ENCODE data around the gene PCID2.
"Not testable (repeated sequence)": the region's sequence is repeated elsewhere in the genome, so short reads cannot be mapped to it uniquely, and the experiment has no call there.

PCID2 gene

DNA sequence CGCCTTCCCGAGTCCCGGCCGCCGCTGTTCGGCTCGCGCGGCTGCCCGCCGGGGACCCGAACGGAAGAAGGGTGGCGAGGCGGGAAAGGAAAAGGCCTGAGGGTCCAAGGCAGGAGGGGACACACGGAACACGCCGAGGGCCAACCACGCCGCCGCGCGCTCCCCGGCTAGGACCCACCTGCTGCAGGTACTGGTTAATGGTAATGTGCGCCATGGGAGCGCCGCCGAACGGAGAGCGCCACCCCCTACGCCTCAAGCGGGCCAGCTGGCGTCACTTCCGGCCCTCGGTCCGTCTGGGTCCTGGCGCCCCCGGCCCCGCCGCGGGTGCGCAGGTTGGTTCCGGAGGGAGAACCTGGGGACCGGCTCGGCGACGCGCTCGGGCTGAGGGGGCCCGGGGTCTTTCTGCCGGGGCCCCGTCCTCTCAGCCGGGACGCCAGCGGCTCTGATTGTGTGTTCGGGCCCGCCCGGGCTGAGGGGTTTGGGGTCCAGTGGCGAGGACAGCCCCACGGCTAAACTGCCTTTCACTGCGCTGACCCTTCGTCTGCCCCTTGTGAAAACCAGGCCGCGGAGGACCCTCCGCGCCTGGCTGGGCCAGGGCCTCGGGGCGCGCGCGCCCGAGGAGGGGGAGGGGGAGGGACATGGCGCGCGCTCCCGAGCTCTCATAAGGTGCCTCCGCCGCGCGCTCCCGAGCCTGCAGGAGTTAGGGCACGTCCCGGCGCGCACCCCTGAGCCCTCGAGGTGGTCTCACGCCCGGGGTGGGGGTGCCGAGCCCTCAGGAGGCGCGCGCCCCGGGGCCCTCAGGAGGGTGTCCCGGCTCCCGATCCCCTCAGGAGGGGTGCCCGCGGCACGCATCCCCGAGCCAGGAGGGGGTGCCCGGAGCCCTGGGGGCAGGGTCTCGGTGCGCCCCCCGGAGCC lies at the start of gene PCID2:
Gene PCID2 (minus strand): TSS at position 249 of the 915 bp plus-strand sequence. CDS start 35 bp downstream, at position 214.
- Mint-ChIP-seq H3K4me1 (peaks cover 54% of the 10 kb centered on the region), H3K36me3 (peaks cover 7% of the 10 kb centered on the region)

DNA sequence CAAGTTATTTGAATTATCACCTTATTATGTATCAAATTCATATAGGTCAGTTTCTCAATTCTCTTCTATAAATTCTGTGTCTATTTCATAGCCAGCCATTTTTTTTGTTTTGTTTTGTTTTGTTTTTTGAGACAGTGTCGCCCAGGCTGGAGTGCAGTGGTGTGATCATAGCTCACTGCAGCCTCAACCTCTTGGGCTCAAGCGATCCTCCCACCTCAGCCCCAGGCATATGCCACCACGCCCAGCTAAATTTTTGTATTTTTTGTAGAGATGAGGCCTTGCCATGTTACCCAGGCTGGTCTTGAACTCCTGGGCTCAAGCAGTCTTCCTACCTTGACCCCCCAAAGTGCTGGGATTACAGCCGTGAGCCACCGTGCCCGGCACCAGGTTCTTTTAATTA lies 49.4 kb upstream of the PCID2 start:
- not testable (repeated sequence) for H3K27me3 Mint-ChIP-seq, H3K4me3 Mint-ChIP-seq, H3K9me3 Mint-ChIP-seq, H3K27ac Mint-ChIP-seq, H3K4me1 Mint-ChIP-seq, ATAC-seq
- H3K36me3 Mint-ChIP-seq: peaks cover 69% of the 10 kb centered on the region

More for the DNA sequence above, at the start of gene PCID2:
- no peaks in the 10 kb centered on the region for H3K27me3 Mint-ChIP-seq
- peak; percentile 90 for ATAC-seq
- H3K4me3 Mint-ChIP-seq: peak within 1 kb of the TSS; percentile 82
- peak within 1 kb of the TSS; percentile 85 for H3K27ac Mint-ChIP-seq
- H3K9me3 Mint-ChIP-seq: no peaks in the 10 kb centered on the region

DNA sequence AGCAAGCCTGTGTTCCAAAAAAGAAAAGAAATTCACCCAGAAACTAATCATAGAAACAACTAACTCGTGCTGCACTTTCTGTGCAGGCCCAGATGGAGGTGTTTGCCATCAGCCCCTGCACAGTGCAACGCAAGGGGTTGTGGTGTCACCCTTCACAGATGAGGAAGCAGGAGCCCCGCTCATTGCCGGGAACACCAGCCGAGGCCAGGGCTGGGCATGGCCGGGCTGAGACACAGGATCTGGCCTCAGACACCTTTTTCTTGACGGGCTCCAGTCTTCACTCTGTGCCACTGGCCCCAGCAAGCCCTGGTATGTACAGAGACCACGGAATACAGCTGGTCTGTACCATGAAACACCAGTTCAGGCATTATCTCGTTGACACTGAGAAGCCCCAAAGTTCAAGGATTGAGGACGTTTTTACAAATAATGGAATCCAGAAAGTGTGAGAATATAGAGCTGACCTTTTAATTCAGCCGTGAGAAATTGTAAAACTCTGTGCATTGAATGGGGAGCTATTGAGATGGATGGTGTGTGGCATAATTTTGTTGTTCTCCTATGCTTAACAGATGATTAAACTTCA lies 44.1 kb upstream of the PCID2 start:
- no peak for ATAC-seq
- Mint-ChIP-seq H3K27me3 (no peaks in the 10 kb centered on the region), H3K36me3 (peaks cover 91% of the 10 kb centered on the region), H3K27ac (peak overlapping the region; percentile 23), H3K4me1 (no peaks in the 10 kb centered on the region), H3K4me3 (no peak overlapping the region), H3K9me3 (no peaks in the 10 kb centered on the region)

DNA sequence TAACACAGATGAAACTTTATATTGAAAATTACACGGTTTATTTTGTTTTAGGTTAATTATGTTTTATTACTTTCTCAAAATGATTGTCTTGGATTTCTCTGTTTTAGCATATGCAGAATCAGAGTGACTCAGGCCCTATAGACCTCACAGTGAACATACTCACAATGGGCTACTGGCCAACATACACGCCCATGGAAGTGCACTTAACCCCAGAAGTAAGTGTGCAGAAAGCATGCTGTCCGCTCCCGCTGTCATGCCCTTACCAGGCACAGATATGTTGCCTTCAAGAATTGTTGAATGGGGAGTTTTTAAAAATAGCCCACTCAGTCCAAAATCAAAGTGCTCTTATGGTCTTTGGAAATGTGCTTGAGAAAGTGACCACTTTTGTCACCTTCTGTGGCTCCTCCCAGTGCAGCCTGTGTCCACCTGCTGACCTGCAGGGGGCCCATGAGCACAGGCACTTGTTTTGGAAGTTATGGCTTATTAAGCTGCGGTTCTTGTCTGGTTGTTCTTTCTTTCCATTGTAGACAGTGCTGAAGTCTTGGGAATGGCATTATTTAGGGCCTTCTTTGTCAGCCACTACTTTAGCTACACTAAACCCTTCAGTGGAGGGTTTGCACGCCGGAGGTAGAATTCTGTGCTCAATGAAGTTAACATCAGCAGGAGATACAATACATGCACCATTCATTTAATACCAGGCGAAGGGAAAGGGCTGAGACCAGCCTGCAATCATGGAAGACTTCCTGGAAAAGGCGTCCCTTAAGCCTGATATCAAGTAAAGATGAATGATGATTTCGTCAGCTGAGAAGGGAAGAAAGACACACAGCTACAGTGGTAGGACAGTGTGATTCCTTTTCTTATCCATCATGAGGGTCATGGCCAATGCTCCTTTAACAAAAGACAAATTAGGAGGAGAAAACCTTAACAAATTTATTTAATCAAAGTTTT lies 37.7 kb upstream of the PCID2 start:
- H3K36me3 Mint-ChIP-seq: peaks cover 79% of the 10 kb centered on the region
- ATAC-seq: no peak
- H3K4me1 Mint-ChIP-seq: no peaks in the 10 kb centered on the region
- no peak overlapping the region for H3K4me3 Mint-ChIP-seq
- H3K27me3 Mint-ChIP-seq: no peaks in the 10 kb centered on the region
- no peak overlapping the region for H3K27ac Mint-ChIP-seq
- H3K9me3 Mint-ChIP-seq: no peaks in the 10 kb centered on the region

DNA sequence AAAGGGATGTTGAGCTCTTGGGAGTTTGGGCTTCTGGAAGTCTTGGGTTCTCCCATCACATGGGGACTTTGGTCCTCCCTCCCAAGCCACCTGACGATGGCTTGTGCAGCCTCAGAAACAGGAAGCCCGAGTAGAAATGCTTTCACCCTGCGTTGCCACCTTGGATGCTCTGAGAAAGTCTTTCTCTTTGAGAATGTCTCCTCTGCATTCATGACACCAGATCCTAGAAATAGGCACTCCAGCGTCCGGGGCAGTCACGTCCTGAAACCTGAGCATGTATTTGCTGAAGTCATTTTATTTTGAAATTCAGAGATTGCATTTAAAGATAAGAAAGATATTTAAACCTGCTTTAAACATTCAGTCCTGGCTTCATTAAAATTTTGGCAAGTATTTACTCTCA lies 35.4 kb upstream of the PCID2 start:
- ATAC-seq: no peak
- Mint-ChIP-seq H3K36me3 (peaks cover 69% of the 10 kb centered on the region), H3K27me3 (no peaks in the 10 kb centered on the region), H3K4me1 (no peaks in the 10 kb centered on the region), H3K27ac (no peak overlapping the region), H3K4me3 (no peak overlapping the region), H3K9me3 (no peaks in the 10 kb centered on the region)

DNA sequence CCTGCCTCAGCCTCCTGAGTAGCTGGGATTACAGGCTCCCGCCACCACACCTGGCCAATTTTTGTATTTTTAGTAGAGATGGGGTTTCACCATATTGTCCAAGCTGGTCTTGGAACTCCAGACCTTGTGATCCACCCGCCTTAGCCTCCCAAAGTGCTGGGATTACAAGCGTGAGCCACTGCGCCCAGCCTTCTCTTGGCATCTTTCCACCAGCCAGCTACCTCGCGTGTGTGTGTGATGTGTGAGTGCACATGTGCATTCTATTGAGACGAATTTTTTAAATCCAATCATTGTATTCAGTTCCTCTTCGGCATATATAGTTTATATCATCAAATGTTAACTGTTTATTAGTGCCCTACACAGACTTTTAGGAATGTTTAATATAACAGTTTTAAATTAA lies 33.2 kb upstream of the PCID2 start:
- not testable (repeated sequence) for H3K9me3 Mint-ChIP-seq, H3K27ac Mint-ChIP-seq, ATAC-seq, H3K27me3 Mint-ChIP-seq, H3K4me1 Mint-ChIP-seq, H3K4me3 Mint-ChIP-seq
- peaks cover 61% of the 10 kb centered on the region for H3K36me3 Mint-ChIP-seq

DNA sequence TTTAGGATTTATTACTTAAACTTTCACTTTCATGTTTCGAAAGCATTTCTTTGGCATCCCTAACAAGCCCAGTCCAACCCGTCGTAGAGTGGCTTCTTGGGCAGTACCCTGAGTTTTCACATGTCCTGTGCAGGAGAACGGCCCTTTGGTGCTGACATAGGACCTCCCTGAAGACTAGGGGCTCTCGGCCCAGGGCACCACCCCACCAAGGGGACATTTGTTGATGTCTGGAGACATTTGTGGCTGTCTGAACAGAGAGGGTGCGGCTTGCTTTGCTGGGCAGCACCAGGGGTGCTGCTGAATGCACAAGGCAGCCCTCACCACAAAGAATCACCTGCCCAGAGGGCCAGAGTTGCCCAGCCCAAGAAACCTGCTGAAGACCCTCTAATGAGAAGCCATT lies 31.5 kb upstream of the PCID2 start:
- H3K4me3 Mint-ChIP-seq: no peak overlapping the region
- H3K36me3 Mint-ChIP-seq: peaks cover 60% of the 10 kb centered on the region
- H3K9me3 Mint-ChIP-seq: no peaks in the 10 kb centered on the region
- ATAC-seq: no peak
- no peaks in the 10 kb centered on the region for H3K4me1 Mint-ChIP-seq
- no peaks in the 10 kb centered on the region for H3K27me3 Mint-ChIP-seq
- no peak overlapping the region for H3K27ac Mint-ChIP-seq

DNA sequence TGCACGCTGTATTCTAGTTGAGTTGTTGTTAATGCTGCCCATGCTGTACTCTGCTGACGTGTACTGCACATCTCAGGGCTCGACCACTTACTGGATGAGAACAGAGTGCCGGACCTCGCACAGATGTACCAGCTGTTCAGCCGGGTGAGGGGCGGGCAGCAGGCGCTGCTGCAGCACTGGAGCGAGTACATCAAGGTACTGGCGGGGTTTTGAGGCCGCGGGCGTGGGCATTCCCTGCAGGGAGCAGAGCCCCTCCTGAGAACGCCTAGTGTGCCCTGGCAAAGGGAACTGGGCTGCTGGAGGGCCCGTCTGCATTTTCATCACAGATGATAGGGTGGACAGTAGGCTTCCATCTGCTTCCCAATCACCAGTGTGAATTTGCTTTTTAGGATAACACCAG lies 30.9 kb upstream of the PCID2 start:
- H3K4me1 Mint-ChIP-seq: no peaks in the 10 kb centered on the region
- H3K36me3 Mint-ChIP-seq: peaks cover 61% of the 10 kb centered on the region
- H3K27ac Mint-ChIP-seq: no peak overlapping the region
- ATAC-seq: no peak
- H3K4me3 Mint-ChIP-seq: no peak overlapping the region
- no peaks in the 10 kb centered on the region for H3K27me3 Mint-ChIP-seq
- H3K9me3 Mint-ChIP-seq: no peaks in the 10 kb centered on the region

DNA sequence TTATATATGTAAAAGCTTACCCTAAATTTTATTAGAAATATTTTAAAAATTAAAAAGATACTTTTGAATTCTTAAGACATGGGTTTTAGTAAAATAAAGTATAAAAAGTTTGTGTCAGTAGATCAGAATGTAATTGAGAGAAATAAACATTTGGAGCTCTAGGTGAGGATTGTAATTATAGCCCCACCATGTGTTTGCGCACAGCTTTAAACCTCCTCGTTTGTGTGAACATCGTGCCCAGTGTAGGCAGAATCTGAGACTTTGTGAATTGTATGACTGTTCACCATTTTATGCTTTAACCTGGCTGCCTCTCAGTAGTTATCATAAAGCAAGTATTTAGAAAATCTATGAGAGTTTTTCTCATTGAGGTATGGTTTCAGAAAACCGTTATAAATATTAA lies 30.1 kb upstream of the PCID2 start:
- no peaks in the 10 kb centered on the region for H3K4me1 Mint-ChIP-seq
- H3K9me3 Mint-ChIP-seq: no peaks in the 10 kb centered on the region
- peaks cover 57% of the 10 kb centered on the region for H3K36me3 Mint-ChIP-seq
- no peak overlapping the region for H3K4me3 Mint-ChIP-seq
- no peak overlapping the region for H3K27ac Mint-ChIP-seq
- no peak for ATAC-seq
- no peaks in the 10 kb centered on the region for H3K27me3 Mint-ChIP-seq

DNA sequence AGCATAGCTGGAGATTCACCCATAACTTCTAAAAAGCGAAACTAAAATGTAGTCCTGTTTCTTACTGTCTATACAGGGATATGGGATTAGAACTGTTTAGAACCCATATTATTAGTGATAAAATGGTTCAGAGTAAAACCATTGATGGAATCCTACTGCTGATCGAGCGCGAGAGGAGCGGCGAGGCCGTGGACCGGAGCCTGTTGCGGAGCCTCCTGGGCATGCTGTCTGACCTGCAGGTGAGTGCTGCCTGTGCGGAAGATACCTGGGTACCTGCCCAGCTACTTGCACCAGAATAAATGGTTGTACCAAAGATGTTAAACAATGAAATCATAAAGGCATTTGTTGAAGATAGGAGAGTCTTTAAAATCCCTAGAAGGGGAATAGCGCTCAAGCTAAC lies 24.6 kb upstream of the PCID2 start:
- Mint-ChIP-seq H3K36me3 (peaks cover 83% of the 10 kb centered on the region), H3K9me3 (no peaks in the 10 kb centered on the region), H3K27ac (no peak overlapping the region), H3K27me3 (no peaks in the 10 kb centered on the region), H3K4me3 (no peak overlapping the region), H3K4me1 (no peaks in the 10 kb centered on the region)
- ATAC-seq: no peak

DNA sequence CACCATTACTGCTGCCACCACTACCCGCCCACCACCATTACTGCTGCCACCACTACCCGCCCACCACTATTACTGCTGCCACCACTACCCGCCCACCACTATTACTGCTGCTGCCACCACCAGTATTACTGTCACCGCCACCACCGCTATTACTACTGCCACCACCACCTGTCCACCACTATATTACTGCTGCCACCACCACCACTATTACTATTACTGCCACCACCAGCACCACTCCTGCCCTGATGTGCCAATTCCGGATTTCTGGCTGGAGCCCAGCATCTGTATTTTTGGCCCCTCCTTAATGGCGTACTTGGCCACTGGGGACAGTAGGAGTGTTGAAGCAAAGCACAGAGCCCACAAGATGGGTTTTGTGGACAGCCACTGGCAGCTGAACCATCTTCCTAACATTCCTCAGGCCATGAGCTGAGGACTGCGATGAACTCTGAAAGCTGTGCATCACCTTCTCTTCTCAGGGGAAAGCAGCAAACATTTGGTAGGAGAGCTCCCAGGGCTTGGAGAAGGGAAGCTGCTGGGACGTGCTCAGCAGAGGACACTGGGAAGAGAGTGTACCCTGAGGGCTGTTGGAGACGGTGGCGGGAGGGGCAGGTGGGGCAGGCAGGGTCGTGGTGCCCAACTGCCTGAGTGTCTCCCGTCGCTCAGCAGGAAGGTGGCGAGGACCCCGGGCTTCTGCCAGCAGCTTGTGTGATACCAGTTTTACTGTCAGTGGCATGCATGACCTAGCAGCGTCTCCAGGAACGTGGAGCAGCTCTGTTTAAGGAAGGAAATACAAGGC lies 23.9 kb upstream of the PCID2 start:
- no peak overlapping the region for H3K27ac Mint-ChIP-seq
- no peaks in the 10 kb centered on the region for H3K9me3 Mint-ChIP-seq
- peaks cover 84% of the 10 kb centered on the region for H3K36me3 Mint-ChIP-seq
- no peak overlapping the region for H3K4me3 Mint-ChIP-seq
- H3K27me3 Mint-ChIP-seq: no peaks in the 10 kb centered on the region
- ATAC-seq: no peak
- no peaks in the 10 kb centered on the region for H3K4me1 Mint-ChIP-seq

DNA sequence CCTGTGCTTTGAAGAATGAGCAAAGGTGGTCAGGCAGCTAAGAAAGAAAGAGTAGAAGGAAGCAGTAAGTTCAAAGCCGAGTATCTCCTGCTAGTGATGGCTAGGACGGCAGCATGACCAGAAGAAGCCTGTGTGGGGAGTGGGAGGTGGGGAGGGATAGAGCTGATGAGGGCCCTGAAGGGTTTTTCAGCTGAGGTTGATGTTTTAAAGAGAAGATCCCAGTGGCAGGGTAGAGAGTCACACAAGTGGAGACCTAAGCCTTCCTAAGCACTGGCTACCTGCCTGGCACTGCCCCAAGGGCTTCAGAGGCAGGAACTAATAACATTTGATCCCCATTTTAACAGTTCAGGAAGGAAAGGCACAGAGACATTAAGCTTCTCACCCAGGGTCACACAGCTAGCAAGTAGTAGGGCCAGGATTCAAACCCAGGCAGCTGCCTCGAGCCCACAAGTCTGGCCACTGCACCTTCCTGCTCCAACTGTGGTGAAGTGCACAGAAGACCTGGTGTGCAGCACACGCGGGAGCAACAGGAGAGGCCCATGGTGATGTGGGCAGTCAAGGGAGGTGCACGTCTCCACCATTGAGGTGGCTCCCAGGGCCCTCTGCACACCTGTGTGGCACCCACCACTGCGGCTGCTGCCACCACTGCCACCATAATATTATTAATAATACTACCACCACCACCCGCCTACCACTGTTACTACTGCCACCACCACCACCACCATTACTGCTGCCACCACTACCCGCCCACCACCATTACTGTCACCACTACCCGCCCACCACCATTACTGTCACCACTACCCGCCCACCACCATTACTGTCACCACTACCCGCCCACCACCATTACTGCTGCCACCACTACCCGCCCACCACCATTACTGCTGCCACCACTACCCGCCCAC lies 23.1 kb upstream of the PCID2 start:
- no peak for ATAC-seq
- H3K36me3 Mint-ChIP-seq: peaks cover 84% of the 10 kb centered on the region
- H3K9me3 Mint-ChIP-seq: no peaks in the 10 kb centered on the region
- no peak overlapping the region for H3K27ac Mint-ChIP-seq
- no peak overlapping the region for H3K4me3 Mint-ChIP-seq
- H3K4me1 Mint-ChIP-seq: no peaks in the 10 kb centered on the region
- no peaks in the 10 kb centered on the region for H3K27me3 Mint-ChIP-seq

DNA sequence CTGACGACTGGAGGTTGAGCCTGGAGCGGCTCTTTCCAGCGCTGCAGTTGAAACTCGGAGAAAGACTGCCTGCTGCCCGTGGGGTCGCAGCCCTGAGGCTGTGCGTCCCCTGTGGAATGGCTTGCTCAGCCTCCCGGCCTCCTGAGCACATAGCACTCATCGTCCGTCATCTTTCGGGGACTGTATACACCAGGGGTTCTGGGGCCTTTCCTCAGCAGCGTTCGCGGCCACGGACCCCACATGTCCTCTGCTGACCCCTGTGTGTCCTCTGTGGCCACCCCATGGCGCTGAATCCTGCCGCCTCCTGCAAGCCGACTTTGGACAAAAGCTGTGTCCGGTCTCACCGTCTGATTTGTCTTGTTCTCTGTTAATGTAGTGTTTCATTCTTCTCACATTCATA lies 21.3 kb upstream of the PCID2 start:
- no peaks in the 10 kb centered on the region for H3K4me1 Mint-ChIP-seq
- peaks cover 80% of the 10 kb centered on the region for H3K36me3 Mint-ChIP-seq
- H3K27ac Mint-ChIP-seq: no peak overlapping the region

DNA sequence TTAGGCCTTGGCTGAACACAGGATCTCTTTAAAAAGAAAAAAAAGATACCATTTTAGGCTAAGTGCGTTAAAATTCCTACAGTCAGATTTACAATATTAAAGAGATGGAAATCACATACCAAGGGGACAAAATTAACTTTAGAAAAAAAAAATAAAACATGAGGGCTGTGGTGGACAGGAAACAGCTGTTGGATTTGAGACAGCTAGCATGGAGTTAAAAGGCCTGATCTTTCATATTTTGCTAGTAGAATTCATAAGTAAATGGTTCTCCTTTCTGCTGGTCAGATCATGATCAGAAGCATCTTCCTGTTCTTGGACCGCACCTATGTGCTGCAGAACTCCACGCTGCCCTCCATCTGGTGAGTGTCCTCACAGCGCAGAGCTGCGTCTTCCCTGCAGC lies 20.7 kb upstream of the PCID2 start:
- no peak for ATAC-seq
- H3K36me3 Mint-ChIP-seq: peaks cover 81% of the 10 kb centered on the region
- no peaks in the 10 kb centered on the region for H3K27me3 Mint-ChIP-seq
- no peaks in the 10 kb centered on the region for H3K9me3 Mint-ChIP-seq
- H3K27ac Mint-ChIP-seq: no peak overlapping the region
- H3K4me1 Mint-ChIP-seq: no peaks in the 10 kb centered on the region
- no peak overlapping the region for H3K4me3 Mint-ChIP-seq

More for the DNA sequence above, 21.3 kb upstream of the PCID2 start:
- H3K9me3 Mint-ChIP-seq: no peaks in the 10 kb centered on the region
- H3K4me3 Mint-ChIP-seq: no peak overlapping the region
- no peaks in the 10 kb centered on the region for H3K27me3 Mint-ChIP-seq
- no peak for ATAC-seq
